ENCODE results near the gene SPTBN4.

Gene SPTBN4

GRCh38 chr19:40553885-40554857 lies 87.4 kb downstream of the SPTBN4 start:
- no peak overlapping the region for H3K27ac ChIP-seq
- no peaks in the 10 kb centered on the region for H3K36me3 ChIP-seq (ENCODE audit: control insufficient read depth, insufficient read depth, low read length)
- H3K9ac ChIP-seq: no peak overlapping the region
- H3K79me2 ChIP-seq: peaks cover 5% of the 10 kb centered on the region
- H2AFZ ChIP-seq: no peak overlapping the region
- TF ChIP-seq CTCF (IDR thresholded peaks at IDR 0.05): no peak
- H3K9me3 ChIP-seq (ENCODE audit: control insufficient read depth, low read length): no peaks in the 10 kb centered on the region
- H3K4me3 ChIP-seq (ENCODE audit: low read depth, low read length): no peak overlapping the region
- no peaks in the 10 kb centered on the region for H3K4me1 ChIP-seq
- H3K27me3 ChIP-seq (ENCODE audit: control insufficient read depth, insufficient read depth, low read length): no peaks in the 10 kb centered on the region
- H3K4me2 ChIP-seq (ENCODE audit: low read length): no peak overlapping the region

- Histone ChIP-seq H3K27me3 (ENCODE audit: control insufficient read depth, insufficient read depth, low read length) (no peaks in the 10 kb centered on the region), H3K4me2 (ENCODE audit: low read length) (no peak overlapping the region), H2AFZ (no peak overlapping the region), H3K4me1 (no peaks in the 10 kb centered on the region), H3K27ac (no peak overlapping the region), H3K36me3 (ENCODE audit: control insufficient read depth, insufficient read depth, low read length) (no peaks in the 10 kb centered on the region), H3K4me3 (ENCODE audit: low read depth, low read length) (no peak overlapping the region), H3K79me2 (peaks cover 2% of the 10 kb centered on the region), H3K9me3 (ENCODE audit: control insufficient read depth, low read length) (no peaks in the 10 kb centered on the region), H3K9ac (no peak overlapping the region)
- no peak for TF ChIP-seq CTCF (IDR thresholded peaks at IDR 0.05)
Observed at GRCh38 chr19:40555978-40556689, 89.3 kb downstream of the SPTBN4 start.

GRCh38 chr19:40556953-40557530 lies 90.2 kb downstream of the SPTBN4 start:
- H2AFZ ChIP-seq: no peak overlapping the region

GRCh38 chr19:40559394-40559793 lies 92.6 kb downstream of the SPTBN4 start:
- Histone ChIP-seq H3K79me2 (no peaks in the 10 kb centered on the region), H3K36me3 (ENCODE audit: control insufficient read depth, insufficient read depth, low read length) (no peaks in the 10 kb centered on the region), H2AFZ (no peak overlapping the region), H3K4me3 (ENCODE audit: low read depth, low read length) (no peak overlapping the region), H3K4me1 (no peaks in the 10 kb centered on the region), H3K4me2 (ENCODE audit: low read length) (no peak overlapping the region), H3K9ac (no peak overlapping the region), H3K27me3 (ENCODE audit: control insufficient read depth, insufficient read depth, low read length) (no peaks in the 10 kb centered on the region), H3K27ac (no peak overlapping the region), H3K9me3 (ENCODE audit: control insufficient read depth, low read length) (no peaks in the 10 kb centered on the region)
- TF ChIP-seq CTCF (IDR thresholded peaks at IDR 0.05): no peak

More at GRCh38 chr19:40556953-40557530, 90.2 kb downstream of the SPTBN4 start:
- Histone ChIP-seq H3K79me2 (peaks cover 2% of the 10 kb centered on the region), H3K4me2 (ENCODE audit: low read length) (no peak overlapping the region), H3K9ac (no peak overlapping the region), H3K9me3 (ENCODE audit: control insufficient read depth, low read length) (no peaks in the 10 kb centered on the region), H3K4me1 (no peaks in the 10 kb centered on the region), H3K27ac (no peak overlapping the region), H3K27me3 (ENCODE audit: control insufficient read depth, insufficient read depth, low read length) (no peaks in the 10 kb centered on the region), H3K4me3 (ENCODE audit: low read depth, low read length) (no peak overlapping the region), H3K36me3 (ENCODE audit: control insufficient read depth, insufficient read depth, low read length) (no peaks in the 10 kb centered on the region)
- TF ChIP-seq CTCF (IDR thresholded peaks at IDR 0.05): no peak

All from parathyroid adenoma (tissue), 2 donors.